Measurements from ENCODE around the gene PLPP3. TPM values are rescaled to one million over a fixed set of nuclear protein-coding genes. Genes with fewer than 3 reads are reported as not detected.

The PLPP3 gene
- total and polyA plus RNA-seq, 2 experiments from 2014 or later: 41.9 to 61.9 TPM

GRCh38 chr1:56451491-56451890 is 127.9 kb downstream of the PLPP3 start:
- DNase-seq (ENCODE audit: low spot score) (no peak), ATAC-seq (no peak)
- no peaks in the 10 kb centered on the region for H3K79me2 ChIP-seq (replicated peaks; ENCODE audit: insufficient read depth)
- H3K27ac ChIP-seq (ENCODE audit: low read depth): no peak overlapping the region
- no peak overlapping the region for H3K4me3 ChIP-seq
- Mint-ChIP-seq H3K27ac (no peak overlapping the region), H3K4me3 (no peak overlapping the region), H3K9me3 (no peaks in the 10 kb centered on the region), H3K4me1 (peaks cover 39% of the 10 kb centered on the region), H3K36me3 (ENCODE audit: low read depth) (no peaks in the 10 kb centered on the region), H3K27me3 (ENCODE audit: insufficient read depth, low read depth, poor library complexity) (peaks cover 11% of the 10 kb centered on the region)
- peaks cover 3% of the 10 kb centered on the region; the same call in 1 of the 2 replicates for H3F3A ChIP-seq (replicated peaks; ENCODE audit: low read depth)
- no peak overlapping the region for H2AFZ ChIP-seq
- no peaks in the 10 kb centered on the region for H3K36me3 ChIP-seq (ENCODE audit: insufficient read depth)
- peaks cover 23% of the 10 kb centered on the region for H3K4me1 ChIP-seq (ENCODE audit: insufficient read depth)
- no peak overlapping the region for H3K4me2 ChIP-seq
- TF ChIP-seq POLR2AphosphoS5 (IDR thresholded peaks at IDR 0.05; ENCODE audit: low read depth): no peak
- TF ChIP-seq JUNB (IDR thresholded peaks at IDR 0.05; ENCODE audit: unreplicated experiment): no peak
- no peak for TF ChIP-seq STAT1 (IDR thresholded peaks at IDR 0.05; ENCODE audit: unreplicated experiment)
- no peak for TF ChIP-seq EZH2phosphoT487 (IDR thresholded peaks at IDR 0.05; ENCODE audit: unreplicated experiment)
- no peak for TF ChIP-seq CREB1 (CRISPR knock-in tag; IDR thresholded peaks at IDR 0.05; ENCODE audit: low read depth)
- TF ChIP-seq CTCF (conservative IDR thresholded peaks at IDR 0.05; ENCODE audit: low read depth in 2 of 2): no peak
- TF ChIP-seq ZNF114 (CRISPR knock-in tag; IDR thresholded peaks at IDR 0.05): no peak
- no peak for TF ChIP-seq EZH2 (IDR thresholded peaks at IDR 0.05; ENCODE audit: low read depth, unreplicated experiment)
- TF ChIP-seq ETS1 (IDR thresholded peaks at IDR 0.05): no peak
- no peak for TF ChIP-seq REST (IDR thresholded peaks at IDR 0.05; ENCODE audit: unreplicated experiment)
- no peak for TF ChIP-seq NANOG (IDR thresholded peaks at IDR 0.05; ENCODE audit: borderline replicate concordance)
- no peak for TF ChIP-seq ZNF331 (CRISPR knock-in tag; IDR thresholded peaks at IDR 0.05; ENCODE audit: low read depth)
- TF ChIP-seq ZNF462 (CRISPR knock-in tag; IDR thresholded peaks at IDR 0.05): no peak
- H4K20me1 ChIP-seq (replicated peaks; ENCODE audit: insufficient read depth): no peaks in the 10 kb centered on the region
- H3K27me3 ChIP-seq (ENCODE audit: insufficient read depth): no peaks in the 10 kb centered on the region
- no peaks in the 10 kb centered on the region for H3K9me2 ChIP-seq (ENCODE audit: insufficient read depth)
